Common myeloid progenitor, CD34-positive (primary cell): ENCODE measurements around the gene MPP3.

ENCODE experiments used
- CTCF ChIA-PET: fragments of 350-600 bp; sonication (Branson Sonifier 250); formaldehyde crosslinking; loops from one replicate; lab custom pipeline; 2021; ENCODE audit warnings: antibody characterized with exemption; lab: Charles Lee
- POLR2A ChIA-PET: fragments of 350-600 bp; sonication (Branson Sonifier 250); formaldehyde crosslinking; loops from one replicate; lab custom pipeline; 2021; ENCODE audit warnings: antibody characterized with exemption; lab: Charles Lee
- DNase-seq, 3 donors: peaks; one replicate each; pipeline versions ENCODE4 v3.0.0 to v3.0.0-alpha.2; 2013
- H3K27ac ChIP-seq, 2 experiments: 1 replicate in 1 of 2; 2 replicates in 1 of 2; pipeline ENCODE4 v1.7.0; 2013; ENCODE audit warnings: inconsistent platforms in 2 of 2, low read length in 2 of 2, mild to moderate bottlenecking in 2 of 2, low read depth in 1 of 2, moderate library complexity in 1 of 2; ENCODE audit not compliant: severe bottlenecking in 2 of 2, insufficient read depth in 1 of 2, poor library complexity in 1 of 2
- H3K27me3 ChIP-seq, 5 experiments: replicated peaks in 2 of 5; 1 replicate in 3 of 5; 2 replicates in 2 of 5; pipeline versions ENCODE4 v1.6.1 to v1.7.0; 2013; ENCODE audit warnings: low read length in 4 of 5, mild to moderate bottlenecking in 2 of 5, moderate library complexity in 2 of 5, inconsistent platforms in 1 of 5; ENCODE audit not compliant: insufficient read depth in 5 of 5, control insufficient read depth in 4 of 5
- H3K36me3 ChIP-seq, 4 experiments: 1 replicate in 2 of 4; 2 replicates in 2 of 4; pipeline versions ENCODE4 v1.6.1 to v1.7.0; 2013; ENCODE audit warnings: low read length in 3 of 4, control low read depth in 1 of 4, mild to moderate bottlenecking in 1 of 4; ENCODE audit not compliant: control insufficient read depth in 4 of 4, insufficient read depth in 4 of 4
- H3K4me1 ChIP-seq, 4 experiments: 1 replicate in 3 of 4; 2 replicates in 1 of 4; pipeline versions ENCODE4 v1.6.1 to v1.7.1; 2013; ENCODE audit warnings: low read length in 3 of 4, mild to moderate bottlenecking in 3 of 4, control low read depth in 1 of 4, inconsistent platforms in 1 of 4, moderate library complexity in 1 of 4; ENCODE audit not compliant: control insufficient read depth in 4 of 4, insufficient read depth in 4 of 4; ENCODE audit errors: control extremely low read depth in 1 of 4
- H3K4me3 ChIP-seq, 7 experiments: 1 replicate in 4 of 7; 2 replicates in 3 of 7; pipeline versions ENCODE4 v1.5.1 to v1.7.0; 2013; ENCODE audit warnings: mild to moderate bottlenecking in 7 of 7, low read length in 6 of 7, moderate library complexity in 6 of 7, inconsistent platforms in 2 of 7, low read depth in 2 of 7, control low read depth in 1 of 7; ENCODE audit not compliant: insufficient read depth in 4 of 7, control insufficient read depth in 1 of 7; ENCODE audit errors: extremely low read depth in 1 of 7
- H3K9me3 ChIP-seq, 5 experiments: 1 replicate in 4 of 5; 2 replicates in 1 of 5; pipeline versions ENCODE4 v1.6.1 to v1.7.1; 2013; ENCODE audit warnings: low read length in 4 of 5, mild to moderate bottlenecking in 2 of 5, inconsistent platforms in 1 of 5, low read depth in 1 of 5, moderate library complexity in 1 of 5; ENCODE audit not compliant: control insufficient read depth in 4 of 5, insufficient read depth in 2 of 5; ENCODE audit errors: control extremely low read depth in 1 of 5
- WGBS: methylation state at CpG from one replicate; pipeline ENCODE4 v1.1.5; 2013; ENCODE audit not compliant: insufficient coverage; 5-methylcytosine and 5-hydroxymethylcytosine counted together

MPP3 gene

DNA sequence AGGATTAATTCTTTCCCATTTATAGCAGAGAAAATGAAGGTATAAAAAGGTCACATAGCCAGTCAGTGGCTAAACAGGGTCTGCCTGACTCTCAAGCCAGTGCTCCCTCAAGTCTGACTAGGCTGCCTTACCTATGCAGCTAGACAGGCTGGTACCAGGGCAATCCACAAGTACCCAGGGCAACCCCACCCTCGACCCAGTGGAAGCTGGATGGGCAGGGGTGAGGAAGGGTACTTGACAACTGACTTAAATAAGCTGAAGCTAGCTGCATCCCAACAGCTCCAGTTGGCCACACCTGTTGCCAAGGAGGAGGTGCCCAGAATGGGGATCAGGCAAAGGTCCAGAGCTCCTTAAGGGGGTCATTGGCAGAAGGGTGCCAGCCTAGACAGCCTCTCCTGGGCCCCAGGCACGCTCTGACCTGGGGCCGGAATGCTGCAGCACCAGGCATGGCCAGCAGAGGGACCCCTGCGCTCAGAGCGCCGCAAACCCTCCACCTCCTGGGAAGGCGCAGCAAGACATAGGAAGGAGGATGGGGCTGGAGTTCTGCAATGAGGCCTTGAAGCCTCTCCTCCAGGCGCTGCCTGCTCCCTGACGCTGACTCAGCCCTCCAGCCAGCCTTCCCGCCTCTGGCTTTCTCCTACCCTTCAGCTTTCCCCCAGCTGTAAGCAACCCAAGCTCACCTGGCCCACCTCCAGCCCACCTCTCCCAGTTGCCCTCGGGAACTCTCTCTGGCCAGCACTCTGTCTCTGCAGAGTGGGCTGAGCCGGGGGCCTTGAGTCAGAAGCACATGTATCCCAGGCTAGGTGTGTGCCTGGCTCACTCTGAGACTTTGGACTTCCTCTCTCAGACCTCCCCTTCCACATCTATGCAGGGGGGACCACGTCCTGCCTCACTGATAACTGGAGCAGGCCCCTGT, 45.6 kb upstream of the MPP3 start:
- peak; percentile 50 to 62 (median 54) for DNase-seq
- CTCF ChIA-PET, result interaction anchor here (0.6 to 5.6 kb wide), 34 partner anchors 11 to 178 kb away, joined by 3 to 43 read pairs (median 4); partner anchors contain the start of genes CD300LG and MPP2
- POLR2A ChIA-PET, result no interaction called here
- WGBS, result 18% methylated on average over 11 of the region's 13 CpGs
- H3K4me3 ChIP-seq, result no peak overlapping the region
- peaks cover 0 to 5% (median 0%) of the 10 kb centered on the region in 5 experiments for H3K27me3 ChIP-seq
- H3K36me3 ChIP-seq, result no peaks in the 10 kb centered on the region
- H3K9me3 ChIP-seq, result no peaks in the 10 kb centered on the region
- no peak overlapping the region for H3K27ac ChIP-seq
- no peaks in the 10 kb centered on the region for H3K4me1 ChIP-seq

- Histone ChIP-seq H3K9me3 (no peaks in the 10 kb centered on the region), H3K27ac (no peak overlapping the region), H3K36me3 (no peaks in the 10 kb centered on the region), H3K4me3 (no peak overlapping the region), H3K27me3 (peaks cover 0 to 5% (median 0%) of the 10 kb centered on the region in 5 experiments), H3K4me1 (no peaks in the 10 kb centered on the region)
- no peak for DNase-seq
- 98% methylated on average over 9 of the region's 10 CpGs for WGBS
- CTCF ChIA-PET, result interaction anchor here (0.6 to 5.6 kb wide), 28 partner anchors 10 to 179 kb away, joined by 3 to 43 read pairs (median 4); partner anchors contain the start of genes CD300LG and MPP2
- POLR2A ChIA-PET, result no interaction called here
These were observed 44.7 kb upstream of the MPP3 start for GRCh38 chr17:43877451-43878155.

- no peaks in the 10 kb centered on the region for H3K9me3 ChIP-seq
- H3K36me3 ChIP-seq, result no peaks in the 10 kb centered on the region
- WGBS, result 88% methylated on average over 3 of the region's 7 CpGs
- no peaks in the 10 kb centered on the region for H3K4me1 ChIP-seq
- DNase-seq, result no peak
- CTCF ChIA-PET, result interaction anchor here (0.6 to 5.6 kb wide), 8 partner anchors 10 to 134 kb away, joined by 3 to 43 read pairs (median 20); partner anchors contain the start of gene MPP2
- H3K27me3 ChIP-seq, result peaks cover 0 to 5% (median 0%) of the 10 kb centered on the region in 5 experiments
- POLR2A ChIA-PET, result no interaction called here
- H3K27ac ChIP-seq, result no peak overlapping the region
- H3K4me3 ChIP-seq, result no peak overlapping the region
These were observed 44.1 kb upstream of the MPP3 start for GRCh38 chr17:43877031-43877430.

GRCh38 chr17:43875476-43876147, 42.7 kb upstream of the MPP3 start:
- WGBS, result 90% methylated on average over 2 of the region's 3 CpGs
- Histone ChIP-seq H3K4me1 (no peaks in the 10 kb centered on the region), H3K4me3 (no peak overlapping the region), H3K27ac (no peak overlapping the region), H3K36me3 (no peaks in the 10 kb centered on the region), H3K27me3 (peaks cover 0 to 5% (median 0%) of the 10 kb centered on the region in 5 experiments), H3K9me3 (no peaks in the 10 kb centered on the region)
- ChIA-PET POLR2A (no interaction called here), CTCF (no interaction called here)
- no peak for DNase-seq

DNA sequence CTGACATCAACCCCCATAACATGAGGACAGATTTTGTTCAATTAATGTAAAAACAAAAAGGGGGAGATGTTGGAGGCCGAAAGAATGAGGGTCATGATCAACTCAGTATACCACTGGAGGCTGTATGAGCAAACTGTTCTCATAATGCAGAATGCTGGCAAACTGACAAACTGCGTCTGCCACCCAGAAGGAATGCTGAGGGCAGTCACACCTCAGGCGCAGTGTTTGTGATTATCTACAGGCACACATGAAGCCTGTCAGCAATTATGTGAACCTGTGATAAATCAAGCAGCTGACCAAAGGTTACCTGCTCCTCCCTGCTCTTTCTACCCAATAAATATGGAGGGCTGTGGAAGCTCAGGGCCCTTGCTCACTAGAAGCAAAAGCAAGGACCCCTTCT, 41.3 kb upstream of the MPP3 start:
- H3K27me3 ChIP-seq, result peaks cover 0 to 8% (median 0%) of the 10 kb centered on the region in 5 experiments
- 93% methylated on average over 3 of the region's 3 CpGs for WGBS
- no peak overlapping the region for H3K27ac ChIP-seq
- H3K4me1 ChIP-seq, result no peaks in the 10 kb centered on the region
- H3K4me3 ChIP-seq, result no peak overlapping the region
- H3K36me3 ChIP-seq, result no peaks in the 10 kb centered on the region
- no peaks in the 10 kb centered on the region for H3K9me3 ChIP-seq
- no peak for DNase-seq
- ChIA-PET CTCF (no interaction called here), POLR2A (no interaction called here)

DNA sequence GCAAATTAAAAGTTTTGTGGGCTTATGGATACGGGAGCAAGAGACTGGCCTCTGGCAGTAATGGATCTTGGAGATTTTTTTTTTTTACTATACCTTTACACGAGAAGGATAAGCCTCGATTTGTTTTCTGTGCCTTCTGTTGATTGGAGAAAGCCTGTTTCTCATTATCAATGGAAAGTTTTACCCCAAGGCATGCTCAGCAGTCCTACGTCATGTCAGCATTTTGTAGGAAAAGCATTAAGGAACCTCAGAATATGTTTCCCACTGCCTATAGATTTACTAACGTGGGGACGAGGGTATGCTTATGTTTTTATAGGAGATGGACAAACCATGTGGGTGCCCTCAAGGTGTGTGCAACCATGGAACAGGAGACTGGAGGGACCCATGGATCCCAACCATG, 40.9 kb upstream of the MPP3 start:
- 67% methylated on average over 3 of the region's 6 CpGs for WGBS
- Histone ChIP-seq H3K27me3 (peaks cover 0 to 8% (median 0%) of the 10 kb centered on the region in 5 experiments), H3K4me1 (no peaks in the 10 kb centered on the region), H3K4me3 (no peak overlapping the region), H3K9me3 (no peaks in the 10 kb centered on the region), H3K27ac (no peak overlapping the region), H3K36me3 (no peaks in the 10 kb centered on the region)
- POLR2A ChIA-PET, result no interaction called here
- DNase-seq, result no peak
- CTCF ChIA-PET, result no interaction called here
